Neural progenitor cell (in vitro differentiated cells): ENCODE data around the gene PEX10. TPM values are rescaled to one million over a fixed set of nuclear protein-coding genes. Genes with fewer than 3 reads are reported as not detected.
A peak's percentile ranks its signal among the peaks of the same experiment; 100 is the strongest.

Experiments used
- DNase-seq: peaks from one replicate; pipeline ENCODE4 v3.0.0-alpha.2; 2016; ENCODE audit warnings: low spot score
- H2AFZ ChIP-seq: fragments of 200-600 bp; sonication (generic); replicated peaks from 2 replicates; pipeline ENCODE4 v1.6.1; 2016; ENCODE audit warnings: antibody characterized with exemption
- H3F3A ChIP-seq: fragments of 200-600 bp; sonication (generic); 2 replicates; pipeline ENCODE4 v1.6.1; 2016; ENCODE audit warnings: antibody characterized with exemption, low read depth
- H3K27ac ChIP-seq: fragments of 200-600 bp; sonication (generic); 2 replicates; pipeline ENCODE4 v1.5.1; 2016; ENCODE audit warnings: mild to moderate bottlenecking
- H3K27me3 ChIP-seq: fragments of 200-600 bp; sonication (generic); 2 replicates; pipeline ENCODE4 v1.6.1; 2016; ENCODE audit warnings: mild to moderate bottlenecking, moderate library complexity
- H3K36me3 ChIP-seq: fragments of 200-600 bp; sonication (generic); 2 replicates; pipeline ENCODE4 v1.5.1; 2016
- H3K4me1 ChIP-seq: fragments of 200-600 bp; sonication (generic); 2 replicates; pipeline ENCODE4 v1.6.1; 2016; ENCODE audit warnings: mixed run types
- H3K4me2 ChIP-seq: fragments of 200-600 bp; sonication (generic); 2 replicates; pipeline ENCODE4 v1.6.1; 2016
- H3K4me3 ChIP-seq: fragments of 200-600 bp; sonication (generic); 2 replicates; pipeline ENCODE4 v1.5.1; 2016
- H3K79me2 ChIP-seq: fragments of 200-600 bp; sonication (generic); 2 replicates; pipeline ENCODE4 v1.6.1; 2016; ENCODE audit warnings: low read depth
- H3K9ac ChIP-seq: fragments of 200-600 bp; sonication (generic); 2 replicates; pipeline ENCODE4 v1.6.1; 2016
- H3K9me3 ChIP-seq: fragments of 200-600 bp; sonication (generic); 2 replicates; pipeline ENCODE4 v1.5.1; 2016; ENCODE audit warnings: low read depth
- H4K20me1 ChIP-seq: fragments of 200-600 bp; sonication (generic); 2 replicates; pipeline ENCODE4 v1.6.1; 2016; ENCODE audit warnings: low read depth
- H3K27ac Mint-ChIP-seq: 3 replicates; pipeline ENCODE4 v1.8.0; 2021; ENCODE audit warnings: mixed read lengths
- H3K27me3 Mint-ChIP-seq: 2 replicates; pipeline ENCODE4 v1.8.0; 2022; ENCODE audit warnings: low read depth, mild to moderate bottlenecking, inconsistent platforms, moderate library complexity, mixed read lengths; ENCODE audit not compliant: insufficient read depth
- H3K36me3 Mint-ChIP-seq: 3 replicates; pipeline ENCODE4 v1.8.0; 2021; ENCODE audit warnings: mixed read lengths
- H3K4me1 Mint-ChIP-seq: 3 replicates; pipeline ENCODE4 v1.8.0; 2021; ENCODE audit warnings: mixed read lengths
- H3K4me3 Mint-ChIP-seq: 3 replicates; pipeline ENCODE4 v1.8.0; 2021; ENCODE audit warnings: mild to moderate bottlenecking, moderate library complexity, mixed read lengths
- H3K9me3 Mint-ChIP-seq: 3 replicates; pipeline ENCODE4 v1.8.0; 2020; ENCODE audit warnings: mixed read lengths
- CTCF ChIP-seq: fragments of 200-600 bp; sonication (generic); IDR thresholded peaks from 2 replicates; pipeline ENCODE4 v1.5.1; 2017; ENCODE audit warnings: antibody characterized with exemption, mild to moderate bottlenecking
- EZH2 ChIP-seq: fragments of 200-600 bp; sonication (generic); IDR thresholded peaks from 2 replicates; pipeline ENCODE4 v1.6.1; 2017; ENCODE audit warnings: antibody characterized with exemption, mild to moderate bottlenecking, moderate library complexity
- EZH2phosphoT487 ChIP-seq: fragments of 200-600 bp; sonication (generic); IDR thresholded peaks from 2 replicates; pipeline ENCODE4 v1.6.1; 2017; ENCODE audit warnings: antibody characterized with exemption
- total RNA-seq: library from RNA; depleted of rRNA; stranded (reverse); fragments of >200 nt; gene quantifications from 2 replicates; pipeline ENCODE4 v1.2.3, GENCODE V29; 2015; ENCODE audit warnings: low replicate concordance

The PEX10 gene
- total RNA-seq, 1 donor from 2014 or later: 15.1 TPM

- no peaks in the 10 kb centered on the region for H3K9me3 ChIP-seq
- Mint-ChIP-seq H3K36me3 (no peaks in the 10 kb centered on the region), H3K27me3 (peaks cover 20% of the 10 kb centered on the region), H3K4me3 (no peak overlapping the region), H3K9me3 (peaks cover 14% of the 10 kb centered on the region), H3K27ac (no peak overlapping the region), H3K4me1 (peaks cover 22% of the 10 kb centered on the region)
- no peak overlapping the region for H3K27ac ChIP-seq
- no peak overlapping the region for H3K9ac ChIP-seq
- H3K79me2 ChIP-seq: no peaks in the 10 kb centered on the region
- no peak for DNase-seq
- H3K36me3 ChIP-seq: no peaks in the 10 kb centered on the region
- no peak overlapping the region for H2AFZ ChIP-seq
- no peaks in the 10 kb centered on the region for H3F3A ChIP-seq
- no peak overlapping the region for H3K4me3 ChIP-seq
- no peaks in the 10 kb centered on the region for H4K20me1 ChIP-seq
- H3K27me3 ChIP-seq: peaks cover 17% of the 10 kb centered on the region
- no peak for TF ChIP-seq CTCF
- no peak for TF ChIP-seq EZH2phosphoT487
- no peak for TF ChIP-seq EZH2
- H3K4me1 ChIP-seq: peaks cover 22% of the 10 kb centered on the region
- H3K4me2 ChIP-seq: no peak overlapping the region
Observed at GRCh38 chr1:2427051-2427450, 14.7 kb upstream of the PEX10 start.

DNA sequence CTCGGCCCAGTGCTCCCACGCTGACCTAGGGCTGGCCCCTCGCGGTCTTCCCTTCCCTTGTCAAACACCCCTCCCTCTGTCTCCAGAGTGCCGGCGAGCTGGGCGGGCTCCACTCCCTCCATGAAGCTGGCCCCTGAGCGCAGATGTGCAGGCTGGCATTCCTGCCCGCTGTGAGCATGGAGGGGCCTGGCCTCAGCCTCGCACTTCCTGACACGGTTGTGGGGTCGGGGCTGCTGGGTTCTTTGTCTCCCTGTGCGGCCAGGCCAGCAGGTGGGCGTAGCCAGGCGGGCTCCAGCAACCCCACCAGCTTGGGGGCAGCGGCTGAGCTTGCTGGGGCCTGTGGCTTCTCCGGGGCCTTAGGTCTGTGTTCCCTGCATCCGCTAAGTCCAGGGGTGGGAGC, 14.2 kb upstream of the PEX10 start:
- Histone ChIP-seq H3K27me3 (peaks cover 20% of the 10 kb centered on the region), H3F3A (no peaks in the 10 kb centered on the region), H3K9me3 (no peaks in the 10 kb centered on the region), H3K4me1 (peaks cover 17% of the 10 kb centered on the region), H3K4me3 (no peak overlapping the region), H3K9ac (no peak overlapping the region), H3K36me3 (no peaks in the 10 kb centered on the region), H2AFZ (peak overlapping the region; percentile 42), H3K79me2 (no peaks in the 10 kb centered on the region), H4K20me1 (no peaks in the 10 kb centered on the region), H3K4me2 (no peak overlapping the region), H3K27ac (no peak overlapping the region)
- H3K27me3 Mint-ChIP-seq: peaks cover 20% of the 10 kb centered on the region
- TF ChIP-seq CTCF: no peak
- H3K4me3 Mint-ChIP-seq: no peak overlapping the region
- H3K9me3 Mint-ChIP-seq: peaks cover 14% of the 10 kb centered on the region
- DNase-seq: peak; percentile 41
- peaks cover 17% of the 10 kb centered on the region for H3K4me1 Mint-ChIP-seq
- no peak overlapping the region for H3K27ac Mint-ChIP-seq
- H3K36me3 Mint-ChIP-seq: no peaks in the 10 kb centered on the region

GRCh38 chr1:2425892-2426291, 13.5 kb upstream of the PEX10 start:
- H3K9me3 ChIP-seq: no peaks in the 10 kb centered on the region
- H3K27ac ChIP-seq: no peak overlapping the region
- no peaks in the 10 kb centered on the region for H3K36me3 ChIP-seq
- peak overlapping the region; percentile 42 for H2AFZ ChIP-seq
- peak overlapping the region; percentile 37 for H3K27ac Mint-ChIP-seq
- H3K27me3 ChIP-seq: peaks cover 26% of the 10 kb centered on the region
- H4K20me1 ChIP-seq: no peaks in the 10 kb centered on the region
- H3K36me3 Mint-ChIP-seq: no peaks in the 10 kb centered on the region
- peaks cover 11% of the 10 kb centered on the region for H3K4me1 Mint-ChIP-seq
- no peaks in the 10 kb centered on the region for H3K79me2 ChIP-seq
- DNase-seq: no peak
- H3K4me3 ChIP-seq: no peak overlapping the region
- H3K9ac ChIP-seq: no peak overlapping the region
- peaks cover 14% of the 10 kb centered on the region for H3K9me3 Mint-ChIP-seq
- H3K4me3 Mint-ChIP-seq: no peak overlapping the region
- peaks cover 20% of the 10 kb centered on the region for H3K27me3 Mint-ChIP-seq
- H3F3A ChIP-seq: no peaks in the 10 kb centered on the region
- no peak for TF ChIP-seq CTCF
- no peak for TF ChIP-seq EZH2phosphoT487
- TF ChIP-seq EZH2: no peak
- H3K4me2 ChIP-seq: peak overlapping the region; percentile 15
- H3K4me1 ChIP-seq: peaks cover 13% of the 10 kb centered on the region

DNA sequence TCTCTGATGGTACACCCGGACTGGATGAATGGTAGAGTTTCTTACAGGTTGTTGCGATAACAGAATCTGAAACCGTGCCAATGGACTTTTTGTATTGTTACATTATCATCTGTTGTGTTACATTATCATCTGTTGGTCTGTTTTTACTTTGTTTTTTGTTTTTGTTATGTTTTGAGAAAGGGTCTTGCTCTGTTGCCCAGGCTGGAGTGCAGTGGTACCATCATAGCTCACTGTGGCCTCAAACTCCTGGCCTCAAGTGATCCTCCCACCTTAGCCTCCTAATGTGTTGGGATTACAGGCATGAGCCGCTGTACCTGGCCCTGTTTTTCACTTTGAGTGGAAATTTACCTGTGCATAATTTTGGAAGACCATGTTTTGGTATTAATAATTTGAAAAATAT, 10.2 kb upstream of the PEX10 start:
- TF ChIP-seq EZH2phosphoT487 (no peak), CTCF (no peak), EZH2 (no peak)
- no peaks in the 10 kb centered on the region for H4K20me1 ChIP-seq
- Mint-ChIP-seq H3K27me3 (peaks cover 21% of the 10 kb centered on the region), H3K9me3 (peaks cover 14% of the 10 kb centered on the region), H3K27ac (no peak overlapping the region), H3K4me1 (peaks cover 7% of the 10 kb centered on the region), H3K36me3 (no peaks in the 10 kb centered on the region), H3K4me3 (no peak overlapping the region)
- peaks cover 46% of the 10 kb centered on the region for H3K27me3 ChIP-seq
- H3K4me2 ChIP-seq: no peak overlapping the region
- DNase-seq: no peak
- H3K27ac ChIP-seq: no peak overlapping the region
- H3K4me1 ChIP-seq: peaks cover 13% of the 10 kb centered on the region
- no peaks in the 10 kb centered on the region for H3F3A ChIP-seq
- no peak overlapping the region for H3K9ac ChIP-seq
- no peaks in the 10 kb centered on the region for H3K36me3 ChIP-seq
- H3K4me3 ChIP-seq: no peak overlapping the region
- no peak overlapping the region for H2AFZ ChIP-seq
- no peaks in the 10 kb centered on the region for H3K9me3 ChIP-seq
- H3K79me2 ChIP-seq: no peaks in the 10 kb centered on the region
